Nephron progenitor cell (in vitro differentiated cells): Measurements from ENCODE around the gene PAPPA.

Source experiments
- DNase-seq: peaks from one replicate; pipeline ENCODE4 v3.0.0; 2021
- H3K27ac Mint-ChIP-seq: 2 replicates; pipeline ENCODE4 v1.8.0; 2021; ENCODE audit warnings: mild to moderate bottlenecking, moderate library complexity, mixed read lengths
- H3K27me3 Mint-ChIP-seq: 2 replicates; pipeline ENCODE4 v1.8.0; 2021; ENCODE audit warnings: mild to moderate bottlenecking, low read depth, mixed read lengths; ENCODE audit not compliant: poor library complexity
- H3K36me3 Mint-ChIP-seq: 2 replicates; pipeline ENCODE4 v1.8.0; 2021; ENCODE audit warnings: low read depth, mixed read lengths
- H3K4me1 Mint-ChIP-seq: 2 replicates; pipeline ENCODE4 v1.8.0; 2021; ENCODE audit warnings: mixed read lengths
- H3K4me3 Mint-ChIP-seq: 2 replicates; pipeline ENCODE4 v1.8.0; 2021; ENCODE audit warnings: mild to moderate bottlenecking, moderate library complexity, mixed read lengths
- H3K9me3 Mint-ChIP-seq: 2 replicates; pipeline ENCODE4 v1.8.0; 2021; ENCODE audit warnings: mild to moderate bottlenecking, moderate library complexity, mixed read lengths
- CTCF ChIP-seq: fragments of 200-600 bp; sonication (generic); IDR thresholded peaks from 2 replicates; pipeline ENCODE4 v1.5.0; 2021; ENCODE audit warnings: antibody characterized with exemption

Gene PAPPA

GRCh38 chr9:116168231-116168630 is 14.6 kb downstream of the PAPPA start:
- DNase-seq, result no peak
- H3K27ac Mint-ChIP-seq, result no peak overlapping the region
- no peaks in the 10 kb centered on the region for H3K4me1 Mint-ChIP-seq
- H3K27me3 Mint-ChIP-seq, result peaks cover 11% of the 10 kb centered on the region
- peaks cover 6% of the 10 kb centered on the region for H3K36me3 Mint-ChIP-seq
- H3K4me3 Mint-ChIP-seq, result no peak overlapping the region
- TF ChIP-seq CTCF, result no peak
- peaks cover 3% of the 10 kb centered on the region for H3K9me3 Mint-ChIP-seq

- Mint-ChIP-seq H3K4me1 (no peaks in the 10 kb centered on the region), H3K27ac (no peak overlapping the region)
These were observed 18.6 kb downstream of the PAPPA start for GRCh38 chr9:116172216-116172615.

GRCh38 chr9:116174347-116174746 is 20.8 kb downstream of the PAPPA start:
- no peak overlapping the region for H3K4me3 Mint-ChIP-seq

More at GRCh38 chr9:116172216-116172615, 18.6 kb downstream of the PAPPA start:
- TF ChIP-seq CTCF, result no peak
- H3K4me3 Mint-ChIP-seq, result no peak overlapping the region
- DNase-seq, result no peak
- peaks cover 16% of the 10 kb centered on the region for H3K27me3 Mint-ChIP-seq
- H3K36me3 Mint-ChIP-seq, result no peaks in the 10 kb centered on the region
- H3K9me3 Mint-ChIP-seq, result no peaks in the 10 kb centered on the region

GRCh38 chr9:116175614-116176013 is 22.0 kb downstream of the PAPPA start:
- no peak for DNase-seq
- H3K4me1 Mint-ChIP-seq, result no peaks in the 10 kb centered on the region
- H3K9me3 Mint-ChIP-seq, result no peaks in the 10 kb centered on the region
- no peak overlapping the region for H3K27ac Mint-ChIP-seq
- no peak for TF ChIP-seq CTCF
- H3K27me3 Mint-ChIP-seq, result peaks cover 18% of the 10 kb centered on the region
- no peak overlapping the region for H3K4me3 Mint-ChIP-seq
- no peaks in the 10 kb centered on the region for H3K36me3 Mint-ChIP-seq

More at GRCh38 chr9:116174347-116174746, 20.8 kb downstream of the PAPPA start:
- Mint-ChIP-seq H3K9me3 (no peaks in the 10 kb centered on the region), H3K4me1 (no peaks in the 10 kb centered on the region), H3K36me3 (no peaks in the 10 kb centered on the region), H3K27me3 (peaks cover 21% of the 10 kb centered on the region), H3K27ac (no peak overlapping the region)
- TF ChIP-seq CTCF, result no peak
- no peak for DNase-seq

- no peak for TF ChIP-seq CTCF
- no peaks in the 10 kb centered on the region for H3K9me3 Mint-ChIP-seq
- no peaks in the 10 kb centered on the region for H3K4me1 Mint-ChIP-seq
- no peak overlapping the region for H3K4me3 Mint-ChIP-seq
- H3K27ac Mint-ChIP-seq, result no peak overlapping the region
- no peaks in the 10 kb centered on the region for H3K36me3 Mint-ChIP-seq
- peaks cover 15% of the 10 kb centered on the region for H3K27me3 Mint-ChIP-seq
- DNase-seq, result no peak
These were observed 25.1 kb downstream of the PAPPA start for GRCh38 chr9:116178481-116179211.

GRCh38 chr9:116179568-116179967 is 26.0 kb downstream of the PAPPA start:
- Mint-ChIP-seq H3K27ac (no peak overlapping the region), H3K27me3 (peaks cover 18% of the 10 kb centered on the region), H3K4me3 (no peak overlapping the region), H3K4me1 (no peaks in the 10 kb centered on the region), H3K9me3 (no peaks in the 10 kb centered on the region), H3K36me3 (no peaks in the 10 kb centered on the region)
- TF ChIP-seq CTCF, result no peak
- DNase-seq, result no peak
